ENCODE results near the gene MYLIP.
A peak's percentile ranks its signal among the peaks of the same experiment; 100 is the strongest.
"Not testable (repeated sequence)": the region's sequence is repeated elsewhere in the genome, so short reads cannot be mapped to it uniquely, and the experiment has no call there.

Gene MYLIP

GRCh38 chr6:16166871-16167608 lies 38.2 kb downstream of the MYLIP start:
- FAIRE-seq (peak; percentile 60), DNase-seq (ENCODE audit: extremely low spot score, insufficient read length, low read depth) (no peak)

GRCh38 chr6:16168121-16168520 lies 39.2 kb downstream of the MYLIP start:
- peak; percentile 80 for FAIRE-seq
- no peak for DNase-seq (ENCODE audit: extremely low spot score, insufficient read length, low read depth)

DNA sequence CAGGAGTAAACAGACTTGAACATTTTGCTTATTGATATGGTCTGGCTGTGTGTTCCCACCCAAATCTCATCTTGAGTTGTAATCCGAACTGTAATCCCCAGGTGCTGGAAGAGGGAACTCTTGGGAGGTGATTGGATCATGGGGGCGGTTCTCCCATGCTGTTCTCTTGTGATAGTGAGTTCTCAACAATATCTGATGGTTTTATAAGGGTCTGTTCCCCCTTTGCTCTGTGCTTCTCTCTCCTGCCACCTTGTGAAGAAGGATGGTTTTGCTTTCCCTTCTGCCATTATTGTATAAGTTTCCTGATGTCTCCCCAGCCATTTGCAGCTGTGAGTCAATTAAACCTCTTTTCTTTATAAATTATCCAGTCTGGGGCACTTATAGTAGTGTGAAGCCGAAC lies 40.0 kb downstream of the MYLIP start:
- FAIRE-seq, result peak; percentile 94
- no peak for DNase-seq (ENCODE audit: extremely low spot score, insufficient read length, low read depth)

DNA sequence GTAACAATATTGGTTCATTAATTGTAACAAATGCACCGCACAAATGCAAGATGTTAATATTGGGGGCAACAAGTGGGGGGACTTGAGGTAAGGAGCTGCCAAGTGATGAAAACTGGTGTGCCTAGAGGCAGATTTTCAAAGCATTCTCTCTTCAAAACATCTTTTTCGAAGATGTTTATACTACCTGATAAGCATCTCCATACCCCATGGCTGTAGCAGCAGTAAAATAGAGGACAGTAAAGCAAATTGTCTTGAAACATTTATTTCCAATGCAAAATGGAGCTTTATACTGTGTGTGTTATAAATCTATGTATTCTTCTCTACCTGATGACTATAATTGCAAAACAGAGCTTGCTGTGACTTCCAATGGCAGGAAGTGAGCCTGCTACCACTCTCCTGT lies 42.5 kb downstream of the MYLIP start:
- DNase-seq (ENCODE audit: extremely low spot score, insufficient read length, low read depth) (no peak), FAIRE-seq (no peak)

DNA sequence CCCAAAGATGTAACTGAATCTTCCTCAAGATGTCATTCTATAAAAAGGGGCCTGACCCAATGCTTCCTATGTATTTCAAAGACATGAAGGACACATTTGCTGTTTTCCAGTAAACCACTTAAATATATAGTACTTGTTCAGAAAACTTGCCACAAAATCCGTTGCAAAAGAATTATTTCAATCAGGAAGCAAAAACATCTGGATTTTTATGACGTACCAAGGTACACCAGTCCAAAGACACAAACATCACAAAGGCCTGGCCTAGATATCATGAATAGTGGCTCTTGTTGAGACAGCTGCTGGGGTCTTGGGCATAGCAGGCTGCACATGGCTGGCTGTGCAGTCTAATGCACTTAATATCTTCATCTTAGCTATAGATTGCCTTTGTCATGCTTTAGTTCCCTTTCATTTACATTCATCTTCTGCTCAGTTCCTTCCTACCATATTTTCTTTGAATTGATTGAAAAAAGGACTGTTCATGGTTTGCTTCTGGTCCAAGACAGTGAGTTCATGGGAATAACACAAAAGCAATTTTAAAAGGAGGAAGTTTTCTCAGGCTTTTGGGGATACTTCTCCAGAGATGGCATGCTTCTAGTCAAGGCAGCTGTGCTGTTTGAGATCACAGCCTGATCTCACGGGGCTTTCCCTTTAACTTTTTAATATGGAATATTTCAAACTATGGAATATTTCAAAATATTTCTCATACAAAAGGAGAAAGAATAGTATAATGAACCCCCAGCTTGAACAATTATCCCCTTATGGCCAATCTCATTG lies 44.5 kb downstream of the MYLIP start:
- FAIRE-seq, result no peak
- no peak for DNase-seq (ENCODE audit: extremely low spot score, insufficient read length, low read depth)

DNA sequence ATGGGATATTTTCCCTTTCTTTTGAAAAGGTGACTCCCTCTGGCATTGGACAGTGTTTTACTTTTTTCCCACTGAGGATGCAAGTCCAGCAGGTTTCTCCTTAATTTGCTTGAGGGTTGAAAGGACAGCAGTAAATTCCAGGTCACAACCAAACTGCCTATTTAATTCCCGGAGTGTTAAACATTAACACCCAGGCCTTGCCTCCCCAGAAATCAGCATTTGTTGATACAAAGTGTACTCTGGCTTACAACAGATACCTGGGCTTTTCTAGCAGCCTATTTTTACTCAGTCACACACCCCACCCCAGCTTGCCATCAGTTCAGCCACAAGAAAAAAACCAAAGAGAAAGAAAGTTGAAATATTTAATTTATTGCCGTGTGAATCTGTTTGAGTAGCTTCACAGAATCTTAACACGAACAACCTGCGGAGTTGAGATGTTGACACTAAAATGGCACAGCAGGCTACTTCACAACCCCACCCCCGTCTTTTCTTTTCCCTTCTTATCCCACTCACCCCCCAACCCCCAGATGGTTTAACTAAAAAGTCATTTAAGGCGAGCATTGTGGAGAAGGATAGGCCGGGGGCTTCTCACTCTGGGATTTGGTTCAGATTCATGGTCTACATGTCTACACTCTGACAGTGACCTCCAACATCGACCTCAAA lies 45.7 kb downstream of the MYLIP start:
- FAIRE-seq, result no peak

GRCh38 chr6:16176600-16176999 lies 47.7 kb downstream of the MYLIP start:
- DNase-seq (ENCODE audit: extremely low spot score, insufficient read length, low read depth); FAIRE-seq: not testable (repeated sequence)

More for the DNA sequence above, 45.7 kb downstream of the MYLIP start:
- no peak for DNase-seq (ENCODE audit: extremely low spot score, insufficient read length, low read depth)

GRCh38 chr6:16177881-16178280 lies 49.0 kb downstream of the MYLIP start:
- no peak for FAIRE-seq
- DNase-seq (ENCODE audit: extremely low spot score, insufficient read length, low read depth), result no peak

GRCh38 chr6:16178351-16178750 lies 49.5 kb downstream of the MYLIP start:
- DNase-seq (ENCODE audit: extremely low spot score, insufficient read length, low read depth), result no peak
- FAIRE-seq, result no peak

- DNase-seq (ENCODE audit: extremely low spot score, insufficient read length, low read depth), result no peak
- no peak for FAIRE-seq
These were observed 50.2 kb downstream of the MYLIP start for GRCh38 chr6:16179063-16179462.

DNA sequence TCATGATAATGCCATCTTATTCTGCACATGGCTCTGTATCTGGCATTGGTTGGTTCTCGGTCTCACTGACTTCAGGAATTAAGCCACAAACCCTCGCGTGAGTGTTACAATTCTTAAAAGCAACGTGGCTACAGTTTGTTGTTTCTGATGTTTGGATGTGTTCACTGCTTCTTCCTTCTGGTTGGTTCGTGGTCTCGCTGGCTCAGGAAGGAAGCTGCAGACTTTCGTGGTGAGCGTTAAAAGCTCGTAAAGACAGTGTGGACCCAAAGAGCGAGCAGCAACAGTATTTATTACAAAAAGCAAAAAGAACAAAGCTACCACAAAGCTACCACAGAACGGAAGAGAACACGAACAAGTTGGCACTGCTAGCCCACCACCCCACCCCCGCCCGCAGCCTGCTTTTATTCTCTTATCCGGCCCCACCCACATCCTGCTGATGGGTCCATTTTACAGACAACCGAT lies 51.1 kb downstream of the MYLIP start:
- FAIRE-seq (no peak), DNase-seq (ENCODE audit: extremely low spot score, insufficient read length, low read depth) (no peak)

DNA sequence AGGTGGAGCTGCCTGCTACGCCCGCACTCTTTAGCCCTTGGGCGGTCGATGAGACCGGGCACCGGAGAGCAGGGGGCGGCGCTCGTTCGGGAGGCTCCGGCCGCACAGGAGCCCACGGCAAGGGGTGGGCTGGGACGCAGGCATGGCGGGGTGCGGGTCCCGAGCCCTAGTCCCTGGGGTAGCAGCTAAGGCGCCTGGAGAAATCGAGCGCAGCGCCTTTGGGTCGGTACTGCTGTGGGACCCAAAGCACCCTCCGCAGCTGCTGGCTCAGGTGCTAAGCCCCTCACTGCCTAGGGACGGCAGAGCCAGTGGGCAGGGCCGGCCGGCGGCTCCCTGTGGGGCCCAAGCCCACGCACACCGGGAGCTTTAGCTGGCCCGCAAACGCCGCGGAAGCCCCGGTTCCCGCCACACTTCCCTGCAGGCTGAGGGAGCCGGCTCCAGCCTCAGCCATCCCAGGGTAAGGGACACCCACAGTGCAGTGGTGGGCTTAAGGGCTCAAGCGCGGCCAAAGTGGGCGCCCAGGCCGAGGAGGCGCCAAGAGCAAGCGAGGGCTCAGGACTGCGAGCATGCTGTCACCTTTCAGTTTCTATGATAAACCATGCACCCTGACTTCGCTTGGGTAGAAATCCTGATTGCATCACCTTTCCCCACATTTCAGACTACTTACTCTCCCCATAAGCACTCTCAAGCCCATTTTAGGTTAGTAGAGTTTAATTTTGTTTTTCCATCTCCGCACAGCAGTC lies 52.0 kb downstream of the MYLIP start:
- FAIRE-seq (no peak), DNase-seq (ENCODE audit: extremely low spot score, insufficient read length, low read depth) (no peak)

GRCh38 chr6:16181439-16182297 lies 52.8 kb downstream of the MYLIP start:
- DNase-seq (ENCODE audit: extremely low spot score, insufficient read length, low read depth), result no peak
- FAIRE-seq, result no peak

DNA sequence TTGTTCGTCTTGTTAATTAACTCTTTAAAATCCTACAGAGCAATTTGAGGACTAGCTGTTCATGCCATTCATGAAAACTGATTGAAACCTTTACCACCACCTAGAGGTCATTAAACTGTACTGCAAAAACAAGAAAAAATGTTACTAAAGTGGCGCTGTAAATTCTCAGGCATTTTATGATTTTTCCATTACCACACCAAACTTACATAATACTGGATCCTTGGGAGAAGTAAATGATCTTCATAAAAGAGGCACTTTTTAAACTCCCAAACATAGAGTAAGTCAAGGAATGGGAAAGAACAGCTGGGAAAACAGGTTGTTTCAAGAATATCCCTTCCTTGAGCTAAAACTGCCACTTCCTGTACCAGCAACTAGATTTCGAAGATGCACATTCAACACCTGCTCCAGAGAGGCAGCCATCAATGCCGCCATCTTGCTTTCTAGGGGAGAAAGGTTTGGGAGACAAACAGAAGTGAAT lies 54.3 kb downstream of the MYLIP start:
- DNase-seq (ENCODE audit: extremely low spot score, insufficient read length, low read depth) (no peak), FAIRE-seq (peak; percentile 87)

- no peak for DNase-seq (ENCODE audit: extremely low spot score, insufficient read length, low read depth)
These were observed 55.2 kb downstream of the MYLIP start for GRCh38 chr6:16184129-16184528.

DNA sequence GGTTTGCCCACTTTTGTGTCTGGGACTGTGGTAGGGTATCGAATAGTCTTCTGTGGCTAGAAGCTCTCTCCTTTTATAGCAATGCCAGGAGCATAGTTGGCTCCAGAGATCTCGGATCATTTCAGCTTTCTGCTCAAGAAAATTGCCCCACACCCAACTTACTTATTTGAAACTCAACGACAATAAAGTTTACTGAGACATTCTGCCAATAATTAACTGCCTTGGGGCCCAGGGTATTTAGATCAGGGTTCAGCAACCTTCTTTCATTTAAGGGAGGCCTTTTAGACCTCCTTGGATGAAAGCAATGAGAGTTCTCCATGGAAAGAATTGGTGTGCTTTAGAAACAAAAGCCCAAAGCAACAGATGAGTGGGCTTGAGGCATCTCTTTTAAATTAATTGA lies 55.7 kb downstream of the MYLIP start:
- DNase-seq (ENCODE audit: extremely low spot score, insufficient read length, low read depth) (no peak), FAIRE-seq (no peak)

More at GRCh38 chr6:16184129-16184528, 55.2 kb downstream of the MYLIP start:
- FAIRE-seq, result peak; percentile 72

DNA sequence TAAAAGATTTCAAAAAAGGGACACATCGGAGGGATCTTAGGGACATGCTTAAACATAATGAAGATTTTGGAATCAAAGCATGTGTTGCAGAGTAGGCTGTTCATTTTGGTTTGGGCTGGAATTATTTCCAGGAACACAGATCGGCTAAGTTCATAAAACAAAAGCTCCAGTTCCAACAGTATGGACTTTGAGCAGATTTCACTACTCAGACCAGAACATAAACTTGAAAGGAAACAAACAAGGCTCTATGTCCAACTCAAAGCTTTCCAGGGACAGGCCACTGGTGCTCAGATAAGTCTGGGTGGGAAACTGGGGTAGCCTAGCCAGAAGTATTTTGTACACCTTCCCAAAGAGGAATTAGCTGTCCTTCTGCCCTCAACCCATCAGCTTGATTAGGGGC lies 58.3 kb downstream of the MYLIP start:
- no peak for DNase-seq (ENCODE audit: extremely low spot score, insufficient read length, low read depth)
- no peak for FAIRE-seq

GRCh38 chr6:16190214-16190613 lies 61.3 kb downstream of the MYLIP start:
- DNase-seq (ENCODE audit: extremely low spot score, insufficient read length, low read depth) (no peak), FAIRE-seq (no peak)

Data from GM18507 (cell line).